Stimulated activated CD8-positive, alpha-beta memory T cell treated with anti-CD3 and anti-CD28 coated beads, Interleukin-12 subunit alpha, Interleukin-12 subunit beta, amount 100 ng/mL, for 24 hours (primary cell): ENCODE results near the gene CDK5.

Source experiments
- DNase-seq: peaks from one replicate; pipeline ENCODE4 v3.0.0-alpha.2; 2020; ENCODE audit errors: extremely low read depth

Gene CDK5

GRCh38 chr7:151073990-151074389 lies 16.3 kb upstream of the CDK5 start:
- no peak for DNase-seq

DNA sequence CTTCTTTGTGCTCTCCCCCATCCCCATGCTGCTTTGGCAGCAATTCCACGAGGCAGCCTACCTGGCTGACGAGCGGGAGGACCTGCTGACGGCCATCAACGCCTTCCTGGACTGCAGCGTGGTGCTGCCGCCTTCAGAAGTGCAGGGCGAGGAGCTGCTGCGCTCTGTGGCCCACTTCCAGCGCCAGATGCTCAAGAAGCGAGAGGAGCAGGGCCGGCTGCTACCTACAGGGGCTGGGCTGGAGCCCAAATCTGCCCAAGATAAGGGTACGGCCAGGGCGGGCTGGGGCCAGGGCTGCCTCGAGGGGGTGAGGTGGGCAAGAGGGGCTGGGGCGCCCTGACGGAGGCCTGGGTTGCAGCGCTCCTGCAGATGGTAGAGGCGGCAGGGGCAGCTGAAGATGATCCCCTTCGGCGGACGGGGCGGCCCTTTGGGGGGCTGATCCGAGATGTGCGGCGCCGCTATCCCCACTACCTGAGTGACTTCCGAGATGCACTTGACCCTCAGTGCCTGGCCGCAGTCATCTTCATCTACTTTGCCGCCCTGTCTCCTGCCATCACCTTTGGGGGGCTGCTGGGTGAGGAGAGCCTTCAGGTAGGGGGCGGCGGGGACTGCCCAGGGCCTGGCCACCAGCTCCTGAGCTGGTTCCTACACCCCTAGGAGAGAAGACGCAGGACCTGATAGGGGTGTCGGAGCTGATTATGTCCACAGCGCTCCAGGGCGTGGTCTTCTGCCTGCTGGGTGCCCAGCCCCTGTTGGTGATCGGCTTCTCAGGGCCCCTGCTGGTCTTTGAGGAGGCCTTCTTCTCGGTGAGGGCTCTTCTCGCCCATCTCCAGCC lies 13.6 kb upstream of the CDK5 start:
- no peak for DNase-seq

DNA sequence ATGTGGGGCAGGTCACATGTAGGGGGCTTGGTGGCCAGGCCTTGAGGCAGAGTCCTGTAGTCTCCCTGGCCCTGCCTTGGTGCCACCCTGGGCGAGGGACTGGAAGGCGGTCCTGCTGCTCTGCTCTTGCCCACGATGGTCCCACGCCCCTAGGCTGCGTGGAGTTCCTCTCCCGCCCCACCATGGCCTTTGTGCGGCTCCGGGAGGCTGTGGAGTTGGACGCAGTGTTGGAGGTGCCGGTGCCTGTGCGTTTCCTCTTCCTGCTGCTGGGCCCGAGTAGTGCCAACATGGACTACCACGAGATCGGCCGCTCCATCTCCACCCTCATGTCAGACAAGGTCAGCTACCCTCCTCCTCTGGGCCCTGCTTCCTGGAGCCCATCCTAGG lies 12.9 kb upstream of the CDK5 start:
- no peak for DNase-seq

- no peak for DNase-seq
Observed at GRCh38 chr7:151069841-151070573, 12.3 kb upstream of the CDK5 start.

- DNase-seq, result no peak
Observed at GRCh38 chr7:151068069-151068773, 10.5 kb upstream of the CDK5 start.

GRCh38 chr7:151066273-151066974 lies 8.7 kb upstream of the CDK5 start:
- no peak for DNase-seq

- no peak for DNase-seq
Observed at GRCh38 chr7:151065516-151065915, 7.8 kb upstream of the CDK5 start.

GRCh38 chr7:151064993-151065392 lies 7.3 kb upstream of the CDK5 start:
- DNase-seq, result no peak

- DNase-seq, result no peak
Observed at GRCh38 chr7:151064454-151064853, 6.8 kb upstream of the CDK5 start.

DNA sequence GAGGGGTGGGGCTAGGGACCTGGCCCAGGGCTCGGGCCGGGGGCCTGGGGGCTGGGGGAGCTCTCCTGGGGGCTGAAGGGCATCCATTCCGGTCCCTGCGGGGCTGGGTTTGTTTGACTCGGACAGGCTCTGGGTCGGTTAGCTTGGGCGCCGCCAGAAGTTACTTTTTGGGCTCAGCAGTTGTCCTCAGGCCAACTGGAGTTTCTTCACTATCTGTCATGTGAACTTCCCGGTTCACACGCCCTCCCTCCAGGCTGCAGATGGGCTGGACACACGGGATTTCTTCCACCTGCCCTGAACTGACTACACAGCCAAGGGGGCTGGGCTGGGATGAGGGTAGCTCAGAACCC lies 5.5 kb upstream of the CDK5 start:
- no peak for DNase-seq

DNA sequence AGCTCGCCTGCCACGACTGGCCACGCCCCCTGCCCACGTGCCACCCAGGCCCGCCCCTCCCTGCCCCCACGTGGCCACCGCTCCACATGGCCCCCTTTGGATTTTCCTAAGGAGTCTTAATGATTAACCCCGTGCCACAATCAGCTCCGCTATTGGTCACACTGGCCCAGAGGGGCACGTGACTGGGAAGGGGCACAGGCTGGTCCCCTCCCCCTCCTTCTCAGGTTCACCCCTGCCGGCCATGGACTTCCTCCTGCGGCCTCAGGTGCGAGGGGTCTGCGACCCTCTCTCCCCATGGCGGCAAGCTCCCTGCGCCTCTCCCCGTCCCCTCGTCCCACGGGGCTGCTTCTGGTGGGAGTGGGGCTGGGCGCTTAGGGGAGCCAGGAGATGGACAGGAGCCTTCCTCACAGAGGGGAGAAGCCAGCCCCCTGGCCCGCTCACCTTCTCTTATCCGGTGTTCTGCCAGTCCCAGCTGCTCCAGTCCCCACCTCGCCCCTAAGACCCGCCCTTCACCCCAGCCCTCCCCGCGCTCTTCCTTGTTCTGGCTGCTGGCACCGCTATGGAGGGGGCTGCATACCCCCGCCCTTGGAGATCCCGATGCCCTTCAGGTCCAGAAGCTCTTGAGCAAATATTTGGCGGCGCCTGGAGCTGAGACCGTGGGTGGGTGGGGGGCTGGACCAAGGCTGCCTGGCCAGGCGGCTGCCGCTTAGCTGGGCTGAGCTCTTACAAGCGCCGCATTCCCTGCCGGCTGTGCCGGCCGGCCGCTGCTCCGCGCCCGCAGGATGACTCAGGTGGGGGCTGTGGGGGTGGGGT lies 4.9 kb upstream of the CDK5 start:
- no peak for DNase-seq

DNA sequence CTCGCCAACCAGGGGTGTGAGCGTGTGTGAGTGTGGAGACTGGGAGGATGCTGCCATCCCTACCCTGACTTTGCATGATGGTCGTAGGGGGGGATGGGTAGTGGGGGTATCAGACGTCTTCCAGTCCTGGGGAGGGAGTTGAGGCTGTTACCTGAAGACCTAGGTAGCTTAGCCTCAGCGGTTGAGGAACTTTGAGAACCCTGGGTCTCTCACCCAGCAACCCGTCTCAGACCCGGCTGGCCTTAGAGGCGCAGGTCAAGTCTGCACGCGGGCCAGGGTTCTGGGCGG lies 4.4 kb upstream of the CDK5 start:
- DNase-seq, result no peak

GRCh38 chr7:151061213-151062110 lies 3.8 kb upstream of the CDK5 start:
- DNase-seq, result no peak

DNA sequence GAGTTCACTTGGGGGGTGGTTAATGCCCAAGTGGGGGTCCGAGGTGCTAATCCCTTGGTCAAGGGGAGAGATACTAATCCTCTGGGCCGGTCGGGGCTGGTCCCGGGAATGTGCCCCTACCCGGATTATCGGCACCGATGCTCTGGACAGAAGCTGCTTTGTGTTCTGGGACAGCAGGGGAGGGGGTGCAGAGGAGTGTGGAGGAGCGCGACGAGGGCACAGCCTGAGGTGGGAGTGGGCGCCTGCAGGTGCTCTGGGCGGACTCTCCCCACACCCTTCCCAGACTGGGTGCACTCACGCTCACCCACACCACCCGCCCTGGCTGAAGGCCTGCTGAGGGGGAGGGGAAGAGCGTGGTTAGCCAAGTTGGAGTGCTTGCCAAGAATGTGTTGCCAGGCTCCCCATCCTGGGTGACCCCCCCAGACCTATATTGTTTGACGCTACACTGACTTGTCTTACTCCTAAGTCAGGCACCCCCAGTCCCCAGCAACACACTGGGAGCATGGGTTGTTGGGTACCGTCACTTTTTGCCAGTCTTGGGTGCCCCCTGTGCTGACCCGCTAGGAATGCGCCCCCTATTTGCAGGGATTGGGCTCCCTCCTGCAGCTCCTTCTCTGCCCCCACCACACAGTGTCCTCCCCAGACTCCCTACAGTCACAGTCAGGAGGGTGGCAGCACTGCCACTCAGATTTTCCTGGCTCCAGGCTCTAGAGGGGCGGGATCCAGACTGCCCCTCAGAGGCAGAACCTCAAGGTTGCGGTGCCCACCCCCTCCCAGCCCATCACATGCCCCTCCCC lies 2.9 kb upstream of the CDK5 start:
- DNase-seq, result no peak

DNA sequence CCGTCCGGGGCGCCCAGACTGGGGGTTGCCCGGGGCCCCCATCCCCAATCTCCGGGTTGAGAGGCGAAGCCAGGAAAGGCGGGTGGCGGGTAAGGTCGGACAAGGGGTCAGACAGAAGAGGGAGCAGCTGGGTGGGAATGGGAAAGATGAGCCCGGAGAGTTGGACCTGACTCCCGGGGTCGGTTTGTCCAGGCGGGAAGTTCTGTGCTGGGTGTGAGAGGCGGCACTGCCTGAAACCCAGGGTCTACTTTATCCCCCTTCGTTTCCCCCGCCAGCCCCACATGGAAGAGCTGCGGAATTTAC lies 2.4 kb upstream of the CDK5 start:
- no peak for DNase-seq

GRCh38 chr7:151059367-151060112 lies 1.8 kb upstream of the CDK5 start, which contains the start of gene SLC4A2:
Gene SLC4A2 (plus strand): TSS chr7:151059589. CDS start chr7:151061988, 2,399 bp downstream.
- peak; percentile 48 for DNase-seq

DNA sequence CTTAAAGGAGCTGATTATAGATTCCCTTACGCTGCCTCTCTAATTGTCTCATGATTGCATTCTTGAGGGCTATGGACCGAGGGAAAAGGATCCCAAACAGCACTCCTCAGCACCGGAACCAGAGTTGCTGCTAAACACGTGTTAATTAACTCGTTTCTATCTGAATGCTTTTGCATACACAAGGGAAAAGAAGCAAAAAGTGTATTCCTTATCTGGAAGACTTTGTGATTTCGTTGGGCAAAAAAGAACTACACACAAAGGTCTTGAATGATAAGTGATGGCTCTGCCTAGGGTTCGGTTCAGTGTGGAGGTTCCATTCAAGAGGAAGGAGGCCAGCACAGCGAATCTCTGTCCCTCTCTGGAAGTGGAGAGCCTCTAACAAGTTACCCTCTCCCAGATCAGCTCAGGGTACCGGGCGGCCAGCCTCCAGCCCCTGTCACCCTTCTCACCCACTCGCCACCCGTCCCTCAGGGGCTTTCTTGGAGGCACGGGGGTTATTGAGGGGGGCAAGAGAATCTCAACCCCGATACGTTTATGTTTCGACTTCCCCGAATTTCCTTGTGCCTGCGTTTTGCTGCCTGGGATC lies 1.2 kb upstream of the CDK5 start:
- DNase-seq, result no peak

DNA sequence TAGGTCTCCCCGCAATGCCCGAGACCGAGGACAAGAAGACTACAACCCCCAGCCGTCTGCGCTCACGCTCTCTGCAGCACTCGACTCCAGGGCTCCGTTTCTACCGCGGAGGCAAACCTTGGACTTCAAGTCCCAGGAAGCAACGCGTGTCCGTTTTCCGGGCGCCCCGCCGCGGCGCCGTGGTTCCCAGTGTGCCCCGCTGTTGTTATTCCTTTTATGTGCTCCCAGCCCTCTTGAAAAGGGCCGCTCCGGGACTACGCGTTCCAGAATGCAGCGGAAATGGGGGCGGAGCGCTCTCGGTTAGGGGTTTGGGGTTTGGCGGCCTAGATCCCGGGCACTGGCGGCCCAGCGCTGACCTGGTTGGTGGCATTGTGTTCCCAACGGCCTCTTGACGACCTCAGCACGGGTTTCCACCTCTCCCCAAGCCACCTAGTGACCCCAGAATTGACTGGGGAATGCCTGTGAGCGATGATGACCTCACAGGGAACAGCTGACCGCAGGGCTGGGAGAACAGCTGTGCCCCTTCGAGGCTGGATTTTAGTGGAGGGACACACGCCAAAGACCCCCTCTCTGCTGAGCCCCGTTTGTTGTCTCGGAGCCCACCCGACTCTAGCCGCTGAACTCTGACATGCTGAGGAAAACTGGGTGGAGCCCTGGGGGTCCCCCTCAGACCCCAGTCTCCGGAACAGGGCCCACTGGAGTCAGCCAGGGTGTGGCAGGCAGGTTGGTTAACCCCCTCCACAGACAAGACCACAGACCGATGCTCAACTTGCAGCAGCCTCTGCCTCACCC lies 488 bp upstream of the CDK5 start:
- DNase-seq, result peak; percentile 94
